Measurements from ENCODE around the gene MYO10.

The MYO10 gene

GRCh38 chr5:16913187-16914107 is 22.6 kb downstream of the MYO10 start:
- no peak for DNase-seq

DNA sequence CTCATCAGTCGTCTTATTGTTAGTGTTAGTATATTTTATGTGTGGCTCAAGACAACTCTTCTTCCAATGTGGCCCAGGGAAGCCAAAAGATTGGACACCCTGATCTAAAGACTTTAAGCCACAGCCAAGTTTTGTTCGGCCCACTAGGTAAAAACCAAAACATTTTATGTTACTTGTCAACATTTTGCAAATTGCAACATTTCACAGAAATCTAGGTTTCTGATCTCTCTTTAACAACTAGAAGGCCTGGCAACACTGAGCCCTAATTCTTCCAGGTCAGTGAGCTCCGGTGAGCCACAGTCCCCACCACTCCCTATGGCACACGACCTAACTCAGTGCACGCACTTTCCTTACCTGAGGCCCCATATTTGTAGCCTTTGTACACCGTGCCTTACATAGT is 24.0 kb downstream of the MYO10 start:
- no peak for DNase-seq

DNA sequence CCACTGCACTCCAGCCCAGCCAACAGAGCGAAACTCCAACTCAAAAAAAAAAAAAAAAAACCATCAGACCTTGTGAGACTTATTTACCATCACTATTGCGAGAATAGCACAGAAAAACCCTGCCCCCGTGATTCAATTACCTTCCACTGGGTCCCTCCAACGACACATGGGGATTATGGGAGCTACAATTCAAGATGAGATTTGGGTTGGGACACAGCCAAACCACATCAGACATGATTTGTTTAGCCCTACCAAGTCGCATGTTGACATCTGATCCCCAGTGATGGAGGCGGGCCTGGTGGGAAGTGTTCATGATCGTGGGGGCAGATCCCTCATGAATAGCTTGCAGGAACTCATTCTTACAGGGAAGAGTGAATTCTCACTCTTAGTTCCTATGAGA is 26.6 kb downstream of the MYO10 start:
- DNase-seq: peak; percentile 47

GRCh38 chr5:16907270-16907669 is 28.8 kb downstream of the MYO10 start:
- no peak for DNase-seq

DNA sequence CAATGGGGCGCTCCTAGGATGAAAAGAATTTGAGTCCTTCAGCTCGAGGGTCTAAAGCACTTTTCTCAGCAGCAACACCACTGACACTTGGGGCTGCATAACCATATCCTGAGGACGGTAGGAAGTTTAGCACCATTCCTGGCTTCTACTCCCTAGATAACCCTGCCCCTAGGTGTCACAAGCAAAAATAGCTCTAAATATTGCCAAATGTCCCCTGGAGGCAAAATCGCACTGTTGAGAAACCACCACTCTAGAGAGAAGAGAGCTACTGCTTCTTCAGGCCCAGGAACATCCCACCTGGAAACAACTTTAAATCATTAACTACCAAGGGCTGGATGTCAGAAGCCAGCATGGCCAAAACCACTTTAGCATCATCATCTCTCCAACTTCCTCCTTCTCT is 29.8 kb downstream of the MYO10 start:
- DNase-seq: no peak

GRCh38 chr5:16903480-16904300 is 32.4 kb downstream of the MYO10 start:
- no peak for DNase-seq

GRCh38 chr5:16902846-16903245 is 33.2 kb downstream of the MYO10 start:
- no peak for DNase-seq

DNA sequence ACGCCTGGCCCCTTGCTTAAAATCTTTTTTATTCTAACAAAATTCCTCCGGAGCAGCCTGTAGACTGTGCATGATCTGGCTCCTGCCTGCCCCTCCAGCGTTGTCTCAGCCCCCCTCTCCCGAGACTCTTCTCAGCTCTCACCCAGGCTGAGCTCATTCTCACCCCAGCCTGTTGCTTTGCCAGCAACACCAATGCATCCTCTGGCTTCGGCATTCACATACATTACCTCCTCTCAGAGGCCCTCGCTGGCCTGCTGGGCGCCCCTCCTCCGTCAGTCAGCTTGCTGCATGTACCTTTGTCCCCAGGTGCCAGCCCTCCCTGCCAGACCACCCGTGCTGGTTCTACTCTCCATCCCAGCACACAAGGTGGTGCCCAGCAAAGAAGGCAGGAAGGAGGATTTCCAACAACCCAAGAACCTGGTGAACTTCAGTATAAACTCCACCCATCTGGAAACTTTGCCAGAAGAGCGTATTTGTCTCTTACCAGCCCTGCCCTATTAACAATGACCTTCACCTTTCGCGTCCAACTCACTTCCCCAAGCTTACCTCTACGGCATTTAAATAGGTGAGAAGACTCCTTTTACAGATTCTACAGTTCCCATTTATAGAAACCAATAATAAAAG is 35.0 kb downstream of the MYO10 start:
- no peak for DNase-seq

DNA sequence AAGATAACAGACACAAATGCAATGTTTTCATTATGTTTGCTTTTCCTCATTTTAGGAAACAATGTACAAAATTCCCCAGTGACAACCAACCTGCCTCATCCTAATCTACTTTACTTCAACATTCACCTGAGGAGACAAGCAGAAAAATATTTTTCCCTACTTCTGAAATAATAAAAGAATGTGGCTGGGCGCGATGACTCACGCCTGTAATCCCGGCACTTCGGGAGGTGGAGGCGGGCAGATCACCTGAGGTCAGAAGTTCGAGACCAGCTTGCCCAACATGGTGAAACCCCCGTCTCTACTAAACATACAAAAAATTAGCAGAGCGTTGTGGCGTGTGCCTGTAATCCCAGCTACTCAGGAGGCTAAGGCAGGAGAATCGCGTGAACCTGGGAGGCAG is 36.9 kb downstream of the MYO10 start:
- DNase-seq: no peak

DNA sequence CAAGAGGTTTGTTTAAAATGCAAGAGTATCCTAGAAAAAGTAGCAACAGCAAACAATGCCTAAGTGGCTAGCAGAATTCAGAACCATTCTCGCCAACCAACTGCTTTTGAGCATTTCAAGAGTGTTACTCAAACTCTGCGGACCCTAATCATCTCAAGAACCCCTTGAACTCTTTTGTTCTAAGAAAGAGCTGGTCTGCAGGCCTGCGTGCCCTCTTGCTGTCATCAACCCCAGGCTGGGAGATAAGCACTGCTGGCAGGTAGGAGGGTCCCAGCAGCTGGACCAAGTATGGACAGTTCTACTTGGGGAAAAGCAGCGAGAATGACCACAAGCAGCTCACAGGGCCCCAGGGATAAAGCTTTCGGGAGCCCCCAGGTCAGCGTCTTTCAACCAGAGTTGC is 38.3 kb downstream of the MYO10 start:
- no peak for DNase-seq

DNA sequence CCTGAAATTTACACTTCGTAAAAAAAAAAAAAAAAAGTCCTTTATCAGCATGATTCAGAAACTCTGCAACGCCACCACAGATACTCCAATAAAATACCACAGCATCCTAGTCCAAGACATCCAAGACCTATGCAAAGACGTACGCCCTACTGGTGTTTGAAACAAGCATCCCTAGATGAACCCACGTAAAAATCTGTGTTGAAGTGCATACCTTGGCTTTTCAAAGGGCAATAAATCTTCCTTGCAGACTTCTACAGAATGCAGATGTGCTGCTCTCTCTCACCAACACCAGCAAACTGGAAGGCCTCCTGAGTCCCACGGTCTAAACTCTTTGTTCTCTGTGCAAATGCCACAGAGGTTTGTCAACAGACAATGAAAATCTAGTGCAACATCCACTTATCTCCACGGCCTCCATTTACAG is 38.8 kb downstream of the MYO10 start:
- DNase-seq: peak; percentile 47

DNA sequence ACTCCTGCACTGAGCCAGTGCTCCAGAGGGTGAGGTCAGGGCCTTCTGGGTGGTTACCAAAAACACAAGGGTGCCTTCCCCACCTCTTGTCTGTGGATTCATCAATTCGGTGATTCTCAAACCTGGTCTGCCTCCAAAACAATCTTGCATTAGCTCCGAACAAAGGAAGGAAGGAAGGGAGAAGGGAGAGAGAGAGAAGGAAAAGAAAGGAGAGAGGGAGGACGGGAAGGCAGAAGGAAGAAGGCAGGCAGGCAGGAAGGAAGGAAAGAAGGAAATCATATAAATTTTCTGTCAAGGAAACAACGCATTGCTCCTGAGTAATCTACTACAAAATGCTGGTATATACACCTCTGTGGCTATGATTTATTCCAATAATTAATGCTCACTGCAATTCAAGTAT is 39.3 kb downstream of the MYO10 start:
- DNase-seq: no peak

GRCh38 chr5:16894236-16895057 is 41.6 kb downstream of the MYO10 start:
- DNase-seq: peak; percentile 81

GRCh38 chr5:16891033-16891432 is 45.1 kb downstream of the MYO10 start:
- no peak for DNase-seq

GRCh38 chr5:16889972-16890519 is 46.0 kb downstream of the MYO10 start:
- no peak for DNase-seq

- peak; percentile 11 for DNase-seq
Measured at GRCh38 chr5:16889203-16889971, 46.7 kb downstream of the MYO10 start.

GRCh38 chr5:16888694-16889124 is 47.4 kb downstream of the MYO10 start:
- no peak for DNase-seq

GRCh38 chr5:16886793-16887345 is 49.2 kb downstream of the MYO10 start:
- no peak for DNase-seq

DNA sequence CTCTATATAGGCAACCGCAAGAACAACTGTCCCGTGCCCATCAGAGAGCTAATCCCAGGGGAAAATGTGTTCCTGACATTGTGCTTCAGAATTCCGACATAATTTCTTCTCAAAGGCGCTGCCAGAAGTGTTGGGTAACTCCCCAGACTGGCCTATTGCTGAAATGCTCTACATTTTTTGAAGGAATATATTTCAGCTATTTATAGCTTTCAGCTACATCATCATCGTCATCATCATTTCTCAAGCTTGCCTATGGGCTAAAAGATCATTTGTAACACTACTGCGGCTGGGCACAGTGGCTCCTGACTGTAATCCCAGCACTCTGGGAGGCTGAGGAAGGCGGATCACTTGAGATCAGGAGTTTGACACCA is 49.7 kb downstream of the MYO10 start:
- no peak for DNase-seq

DNA sequence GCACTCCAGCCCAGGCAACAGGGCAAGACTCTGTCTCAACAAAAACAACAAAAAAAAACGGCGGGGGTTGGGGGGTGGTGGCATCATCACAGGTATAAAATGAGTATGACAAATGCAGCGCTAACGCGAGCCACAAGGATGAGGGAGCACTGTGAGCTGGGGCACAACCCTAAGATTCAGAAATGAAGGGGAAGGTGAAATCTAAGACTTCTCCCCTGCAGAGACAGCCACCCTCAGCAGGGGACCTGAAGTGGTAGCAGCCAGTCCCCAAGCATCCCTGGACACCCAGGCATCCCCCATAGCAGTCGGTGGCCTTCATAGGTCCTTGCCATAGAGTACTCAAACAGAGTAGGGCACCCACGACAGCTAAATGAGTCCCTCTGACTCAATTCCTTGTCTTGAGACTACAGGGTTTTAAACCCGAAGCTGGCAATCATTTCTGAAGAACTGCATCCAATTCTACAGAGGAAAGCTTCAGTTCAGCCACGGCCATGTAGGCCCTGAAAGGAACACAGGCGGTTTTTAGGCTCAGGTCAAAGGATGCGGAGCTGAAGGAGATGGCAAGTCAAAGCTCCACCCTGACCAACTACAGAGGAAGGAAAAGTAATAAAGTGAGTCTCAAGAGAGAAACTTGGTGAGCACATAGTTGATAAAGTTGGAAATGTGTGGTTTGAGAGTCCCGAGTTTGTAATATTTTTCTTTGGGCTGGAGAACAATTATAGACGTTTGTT is 50.3 kb downstream of the MYO10 start:
- no peak for DNase-seq
